H1 (cell line): Measurements from ENCODE around the gene TSFM.

Experiments used
- BRCA1 ChIP-seq: IDR thresholded peaks from 2 replicates; pipeline ENCODE4 v1.6.1; 2012; ENCODE audit warnings: low read depth, low read length, improper control_type of control experiment
- CEBPB ChIP-seq: IDR thresholded peaks from 2 replicates; pipeline ENCODE4 v1.6.1; 2012; ENCODE audit warnings: low read depth, low read length
- CTBP2 ChIP-seq: IDR thresholded peaks from 2 replicates; pipeline ENCODE4 v1.7.0; 2011; ENCODE audit warnings: borderline replicate concordance, mild to moderate bottlenecking, moderate library complexity, mixed read lengths, low read length; ENCODE audit not compliant: insufficient read depth, insufficient read length
- EP300 ChIP-seq, 2 experiments: IDR thresholded peaks; 1 replicate in 1 of 2; 2 replicates in 1 of 2; pipeline ENCODE4 v1.6.1; 2011 to 2012; ENCODE audit warnings: low read depth in 2 of 2, low read length in 2 of 2, mild to moderate bottlenecking in 2 of 2, borderline replicate concordance in 1 of 2, inconsistent platforms in 1 of 2, moderate library complexity in 1 of 2
- EZH2 ChIP-seq: fragments of 200-600 bp; sonication (generic); IDR thresholded peaks from 2 replicates; pipeline ENCODE4 v1.7.1; 2012; ENCODE audit warnings: low read depth, mild to moderate bottlenecking, moderate library complexity, low read length, inconsistent platforms; ENCODE audit not compliant: severe bottlenecking
- JUN ChIP-seq: IDR thresholded peaks from 2 replicates; pipeline ENCODE4 v1.6.1; 2011; ENCODE audit warnings: low read depth, mild to moderate bottlenecking, improper control_type of control experiment, low read length
- POLR2A ChIP-seq, 2 experiments: IDR thresholded peaks; 1 replicate in 1 of 2; 2 replicates in 1 of 2; pipeline ENCODE4 v1.6.1; 2011; ENCODE audit warnings: low read depth in 2 of 2, low read length in 2 of 2, mild to moderate bottlenecking in 2 of 2; ENCODE audit errors: control extremely low read depth in 1 of 2
- POLR2AphosphoS5 ChIP-seq: IDR thresholded peaks from 2 replicates; pipeline ENCODE4 v1.6.1; 2011; ENCODE audit warnings: low read depth, low read length
- RAD21 ChIP-seq, 2 experiments: IDR thresholded peaks in 1 of 2; conservative IDR thresholded peaks in 1 of 2; 2 replicates each; pipeline ENCODE4 v1.6.1; 2011; ENCODE audit warnings: low read depth in 2 of 2, low read length in 2 of 2, improper control_type of control experiment in 1 of 2, inconsistent platforms in 1 of 2, mild to moderate bottlenecking in 1 of 2, moderate library complexity in 1 of 2
- TAF1 ChIP-seq: IDR thresholded peaks from 2 replicates; pipeline ENCODE4 v1.6.1; 2011; ENCODE audit warnings: mild to moderate bottlenecking, low read depth, low read length
- TEAD4 ChIP-seq: IDR thresholded peaks from 2 replicates; pipeline ENCODE4 v1.6.1; 2012; ENCODE audit warnings: low read depth, low read length, inconsistent platforms, mixed read lengths
- YY1 ChIP-seq: IDR thresholded peaks from 2 replicates; pipeline ENCODE4 v1.6.1; 2011; ENCODE audit warnings: low read depth, mild to moderate bottlenecking, low read length
- TF ChIP-seq, protein P1 (sequence below), 3 experiments: IDR thresholded peaks; 1 replicate in 2 of 3; 2 replicates in 1 of 3; pipeline versions ENCODE4 v1.5.1 to v1.6.1; 2011; ENCODE audit warnings: low read length in 3 of 3, mild to moderate bottlenecking in 3 of 3, inconsistent platforms in 2 of 3, low read depth in 1 of 3, moderate library complexity in 1 of 3; ENCODE audit not compliant: insufficient read depth in 1 of 3; ENCODE audit errors: control extremely low read depth in 1 of 3

DNA sequence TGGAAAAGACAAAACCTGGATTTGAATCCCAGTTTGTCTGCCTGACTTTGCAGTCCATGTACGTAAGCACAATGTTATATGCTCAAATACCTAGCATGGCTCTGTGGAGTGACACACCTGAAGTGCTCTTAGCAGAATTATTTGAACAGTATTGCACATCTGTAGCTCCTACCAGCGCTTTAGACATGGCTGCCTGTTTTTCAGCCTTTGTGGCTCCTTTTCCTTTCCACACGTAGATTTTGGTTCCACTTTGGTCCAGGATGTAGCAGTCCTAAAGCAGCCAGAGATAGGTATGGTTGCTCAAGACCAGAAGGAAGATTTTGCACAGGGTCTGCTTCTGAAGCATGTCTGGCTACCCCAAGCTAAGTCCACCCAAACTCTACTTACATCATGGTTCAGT, 26.8 kb downstream of the TSFM start:
- TF ChIP-seq CTBP2: no peak
- TF ChIP-seq, protein P1, sequence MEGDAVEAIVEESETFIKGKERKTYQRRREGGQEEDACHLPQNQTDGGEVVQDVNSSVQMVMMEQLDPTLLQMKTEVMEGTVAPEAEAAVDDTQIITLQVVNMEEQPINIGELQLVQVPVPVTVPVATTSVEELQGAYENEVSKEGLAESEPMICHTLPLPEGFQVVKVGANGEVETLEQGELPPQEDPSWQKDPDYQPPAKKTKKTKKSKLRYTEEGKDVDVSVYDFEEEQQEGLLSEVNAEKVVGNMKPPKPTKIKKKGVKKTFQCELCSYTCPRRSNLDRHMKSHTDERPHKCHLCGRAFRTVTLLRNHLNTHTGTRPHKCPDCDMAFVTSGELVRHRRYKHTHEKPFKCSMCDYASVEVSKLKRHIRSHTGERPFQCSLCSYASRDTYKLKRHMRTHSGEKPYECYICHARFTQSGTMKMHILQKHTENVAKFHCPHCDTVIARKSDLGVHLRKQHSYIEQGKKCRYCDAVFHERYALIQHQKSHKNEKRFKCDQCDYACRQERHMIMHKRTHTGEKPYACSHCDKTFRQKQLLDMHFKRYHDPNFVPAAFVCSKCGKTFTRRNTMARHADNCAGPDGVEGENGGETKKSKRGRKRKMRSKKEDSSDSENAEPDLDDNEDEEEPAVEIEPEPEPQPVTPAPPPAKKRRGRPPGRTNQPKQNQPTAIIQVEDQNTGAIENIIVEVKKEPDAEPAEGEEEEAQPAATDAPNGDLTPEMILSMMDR (IDR thresholded peaks at IDR 0.05; ENCODE audit: control extremely low read depth in 1 of 3, insufficient read depth in 1 of 3, low read depth in 1 of 3, low read length in 3 of 3): no peak
- TF ChIP-seq EP300 (IDR thresholded peaks at IDR 0.05; ENCODE audit: borderline replicate concordance in 1 of 2, low read depth in 2 of 2, low read length in 2 of 2): no peak
- TF ChIP-seq POLR2AphosphoS5: no peak
- TF ChIP-seq BRCA1: no peak
- TF ChIP-seq YY1: no peak
- TF ChIP-seq EZH2: no peak
- no peak for TF ChIP-seq CEBPB
- TF ChIP-seq RAD21 (IDR thresholded peaks at IDR 0.05 in 1 of 2, conservative IDR thresholded peaks at IDR 0.05 in 1 of 2; ENCODE audit: low read depth in 2 of 2, low read length in 2 of 2): no peak
- no peak for TF ChIP-seq JUN
- TF ChIP-seq POLR2A (IDR thresholded peaks at IDR 0.05; ENCODE audit: control extremely low read depth in 1 of 2, low read depth in 2 of 2, low read length in 2 of 2): no peak
- TF ChIP-seq TEAD4: no peak
- TF ChIP-seq TAF1: no peak
